Femur (tissue), 1 donor: Measurements from ENCODE around the gene PTGER4.
"Not testable (repeated sequence)": the region's sequence is repeated elsewhere in the genome, so short reads cannot be mapped to it uniquely, and the experiment has no call there.

Experiments used
- DNase-seq: peaks from one replicate; pipeline ENCODE4 v3.0.0-alpha.2; 2017

Gene PTGER4

DNA sequence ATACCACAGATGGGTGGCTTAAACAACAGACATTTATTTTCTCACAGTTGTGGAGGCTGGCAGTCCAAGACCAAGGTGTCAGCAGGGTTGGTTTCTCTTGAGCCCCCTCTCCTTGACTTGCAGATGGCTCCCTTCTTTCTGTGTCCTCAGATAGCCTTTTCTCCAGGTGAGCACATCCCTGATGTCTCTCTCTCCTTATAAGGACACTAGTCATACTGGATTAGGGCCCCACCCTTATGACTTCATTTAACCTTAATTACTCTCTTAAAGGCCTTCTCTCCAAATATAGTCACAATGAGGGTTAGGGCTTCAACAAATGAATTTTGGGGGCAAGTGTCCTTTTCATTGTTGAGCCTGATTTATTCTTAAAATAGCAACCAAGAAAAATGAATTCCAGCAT is 14.7 kb downstream of the PTGER4 start:
- DNase-seq = no peak

- no peak for DNase-seq
Observed at GRCh38 chr5:40700116-40700782, 20.5 kb downstream of the PTGER4 start.

DNA sequence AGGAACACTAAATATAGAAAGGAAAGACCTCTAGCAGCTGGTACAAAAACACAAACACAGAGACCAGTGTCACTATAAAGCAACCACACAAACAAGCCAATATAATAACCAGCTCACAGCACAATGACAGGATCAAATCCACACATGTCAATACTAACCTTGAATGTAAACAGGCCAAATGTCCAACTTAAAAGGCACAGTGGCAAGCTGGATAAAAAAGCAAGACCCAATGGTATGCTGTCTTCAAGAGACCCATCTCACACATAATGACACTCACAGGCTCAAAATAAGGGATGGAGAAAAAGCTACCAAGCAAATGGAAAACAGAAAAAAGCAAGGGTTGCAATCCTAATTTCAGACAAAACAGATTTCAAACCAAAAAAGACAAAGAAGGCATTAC is 22.3 kb downstream of the PTGER4 start:
- DNase-seq = not testable (repeated sequence)

- DNase-seq = not testable (repeated sequence)
Observed at GRCh38 chr5:40705484-40705883, 25.8 kb downstream of the PTGER4 start.

GRCh38 chr5:40710575-40710974 is 30.9 kb downstream of the PTGER4 start:
- DNase-seq = not testable (repeated sequence)

DNA sequence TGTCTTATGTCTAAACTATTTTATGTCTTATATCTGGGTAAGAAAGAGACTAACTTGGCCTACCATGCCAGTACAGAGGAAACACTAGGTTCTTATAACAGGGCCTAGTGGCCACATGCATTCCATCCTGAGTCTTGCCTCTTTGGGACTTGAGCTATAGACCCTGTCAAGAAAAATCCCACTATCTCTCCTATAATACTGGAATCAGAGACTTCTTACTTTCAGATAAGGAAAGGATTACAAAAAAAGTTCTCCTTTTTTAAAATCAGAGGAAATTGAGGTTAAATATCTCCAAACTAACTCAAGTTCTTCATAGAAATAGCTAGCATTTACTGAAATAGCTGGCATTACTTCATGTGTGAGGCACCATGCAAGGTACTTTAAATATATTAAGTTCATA is 34.3 kb downstream of the PTGER4 start:
- no peak for DNase-seq

DNA sequence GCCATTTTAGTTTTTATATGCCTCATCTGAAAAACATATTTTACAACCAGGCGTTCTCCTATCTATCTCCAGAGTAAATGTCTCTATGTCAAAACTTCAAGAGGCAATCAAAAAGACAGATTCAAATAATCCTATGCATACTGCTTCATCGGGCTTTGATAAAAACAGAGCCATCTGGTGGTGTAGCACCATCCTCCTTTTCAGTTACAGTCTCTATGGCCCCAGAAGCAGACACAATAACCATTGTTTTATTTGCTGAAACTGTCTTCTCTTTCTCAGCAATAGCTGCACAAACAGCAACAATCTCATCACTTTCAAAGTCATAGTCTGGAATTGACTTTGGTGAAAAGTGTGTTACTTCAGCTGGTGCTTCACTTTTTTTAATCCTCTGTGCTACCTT is 36.3 kb downstream of the PTGER4 start:
- no peak for DNase-seq

GRCh38 chr5:40716590-40716989 is 36.9 kb downstream of the PTGER4 start:
- no peak for DNase-seq

GRCh38 chr5:40717281-40717680 is 37.6 kb downstream of the PTGER4 start:
- no peak for DNase-seq

DNA sequence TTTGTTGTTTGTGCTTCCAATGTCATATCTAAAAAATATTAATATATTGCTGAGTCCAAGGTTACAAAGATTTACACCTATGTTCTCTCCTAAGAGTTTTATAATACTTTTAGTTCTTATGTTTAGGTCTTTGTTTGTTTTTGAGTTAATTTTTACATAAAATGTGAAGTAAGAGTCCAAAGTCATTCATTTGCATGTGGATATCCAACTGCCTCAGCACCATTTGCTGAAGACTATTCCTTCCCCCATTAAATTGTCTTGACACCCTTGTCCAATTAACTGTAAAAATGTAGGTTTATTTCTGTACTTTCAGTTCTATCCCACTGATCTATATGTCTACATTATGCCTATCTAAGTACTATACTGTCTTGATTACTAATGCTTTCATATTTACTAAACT is 40.4 kb downstream of the PTGER4 start:
- DNase-seq = no peak

- not testable (repeated sequence) for DNase-seq
Observed at GRCh38 chr5:40722497-40722911, 42.8 kb downstream of the PTGER4 start.

DNA sequence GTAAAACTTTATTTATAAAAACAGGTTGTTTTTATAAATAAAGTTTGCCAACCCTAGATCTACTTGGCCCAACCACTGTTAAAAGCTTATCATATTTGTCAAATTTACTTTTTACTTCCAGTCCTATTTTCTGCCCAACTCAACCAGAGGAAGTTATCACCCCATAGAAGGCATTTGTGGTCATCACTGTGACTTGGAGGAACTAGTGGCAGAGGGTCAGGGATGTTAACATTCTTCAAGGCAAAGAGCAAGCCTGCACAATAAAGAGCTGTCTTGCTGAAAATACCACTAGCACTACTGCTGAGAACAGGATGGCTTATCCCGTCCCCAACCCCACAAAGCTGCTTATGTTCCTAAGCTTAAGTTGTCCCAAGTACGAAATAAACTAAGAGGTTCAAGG is 53.7 kb downstream of the PTGER4 start:
- no peak for DNase-seq

- DNase-seq = no peak
Observed at GRCh38 chr5:40733879-40734563, 54.3 kb downstream of the PTGER4 start.

- DNase-seq = no peak
Observed at GRCh38 chr5:40734986-40735385, 55.3 kb downstream of the PTGER4 start.

DNA sequence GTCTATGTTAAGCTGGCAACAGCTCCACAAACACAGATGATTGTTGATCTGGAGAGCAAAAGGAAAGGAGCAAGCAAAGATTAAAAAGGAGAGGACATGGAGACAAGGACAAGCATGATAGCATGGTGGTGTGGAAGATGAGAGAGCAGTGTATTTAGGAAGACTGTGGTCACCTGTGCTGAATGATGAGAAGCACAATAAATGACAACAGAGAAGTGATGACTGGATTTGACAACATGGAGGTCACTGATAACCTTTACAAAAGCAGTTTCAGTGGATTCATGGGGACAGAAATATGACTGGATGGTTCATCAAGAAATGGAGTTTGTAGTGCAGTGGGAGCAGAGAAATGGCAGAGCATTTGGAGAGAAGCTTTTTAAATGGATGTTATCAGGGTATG is 55.9 kb downstream of the PTGER4 start:
- no peak for DNase-seq

GRCh38 chr5:40736103-40736875 is 56.6 kb downstream of the PTGER4 start:
- DNase-seq = no peak

GRCh38 chr5:40738502-40738901 is 58.8 kb downstream of the PTGER4 start:
- no peak for DNase-seq
